Measurements from ENCODE around the gene ZFAND3.

Gene ZFAND3

GRCh38 chr6:38193481-38194281, 374.2 kb downstream of the ZFAND3 start:
- no peak for DNase-seq

DNA sequence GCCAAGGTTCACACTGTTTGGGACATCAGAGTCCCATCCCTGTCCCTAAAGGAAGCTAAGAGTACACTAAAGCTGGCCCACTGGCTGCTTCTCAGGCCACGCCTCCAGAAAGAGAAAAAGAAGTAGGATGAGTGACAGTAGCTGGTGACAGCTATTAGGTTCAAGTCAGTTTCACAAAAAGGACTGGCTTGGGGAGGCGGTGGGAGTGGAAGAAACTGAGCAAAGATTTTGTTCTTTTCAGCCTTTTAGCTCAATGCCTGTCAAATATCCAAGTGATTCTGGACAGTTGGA, 374.7 kb downstream of the ZFAND3 start:
- no peak for DNase-seq

GRCh38 chr6:38194589-38194988, 375.1 kb downstream of the ZFAND3 start:
- no peak for DNase-seq

- DNase-seq: no peak
Observed at GRCh38 chr6:38195113-38195635, 375.6 kb downstream of the ZFAND3 start.

DNA sequence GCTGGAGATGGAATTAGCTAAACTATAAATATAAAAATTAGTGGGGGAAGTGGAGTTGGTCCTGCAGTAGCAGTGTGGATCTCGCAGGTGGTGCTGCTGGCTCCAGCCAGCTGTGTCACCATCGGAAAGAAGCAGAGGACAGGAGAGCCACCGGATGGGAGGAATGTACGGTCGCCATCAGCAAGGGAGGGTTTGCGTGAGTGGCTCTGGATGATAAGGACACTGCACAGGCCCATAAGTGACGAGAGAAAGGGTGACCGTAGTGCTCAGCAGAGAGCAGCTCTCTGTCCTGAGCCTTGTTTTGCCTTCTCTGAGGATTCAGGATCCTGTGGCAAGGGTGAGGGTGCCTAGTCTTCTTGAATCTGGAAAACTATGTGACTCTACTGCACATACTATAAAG, 378.7 kb downstream of the ZFAND3 start:
- no peak for DNase-seq

All from inflammatory macrophage treated with lipopolysaccharide for 1 hour (primary cell).